HL-60/S4 treated with phorbol 12-myristate 13-acetate at 8.2 ng/mL for 4 days and 3 days (cell line): ENCODE results near the gene LRRC7.

Experiments
- in situ Hi-C: fragments of 300-500 bp; cut with MboI; formaldehyde crosslinking; loops from 2 replicates; pipeline ENCODE4 v1.15.0; 2022; ENCODE audit warnings: low sequenced_read_pairs

LRRC7 gene

GRCh38 chr1:69755647-69756046 is 187.9 kb downstream of the LRRC7 start:
- in situ Hi-C loops: no loop called here

- in situ Hi-C loops: no loop called here
Observed at GRCh38 chr1:69765951-69766350, 198.2 kb downstream of the LRRC7 start.

- in situ Hi-C loops: no loop called here
Observed at GRCh38 chr1:69766431-69767180, 198.9 kb downstream of the LRRC7 start.

- in situ Hi-C loops: no loop called here
Observed at GRCh38 chr1:69776555-69776954, 208.8 kb downstream of the LRRC7 start.

GRCh38 chr1:69777423-69777822 is 209.7 kb downstream of the LRRC7 start:
- in situ Hi-C loops: no loop called here

- in situ Hi-C loops: no loop called here
Observed at GRCh38 chr1:69777971-69778370, 210.2 kb downstream of the LRRC7 start.

GRCh38 chr1:69787151-69787550 is 219.4 kb downstream of the LRRC7 start:
- in situ Hi-C loops: no loop called here

GRCh38 chr1:69791311-69791710 is 223.6 kb downstream of the LRRC7 start:
- in situ Hi-C loops: no loop called here

- in situ Hi-C loops: no loop called here
Observed at GRCh38 chr1:69794831-69795230, 227.1 kb downstream of the LRRC7 start.

GRCh38 chr1:69814926-69815325 is 247.2 kb downstream of the LRRC7 start:
- in situ Hi-C loops: no loop called here

- in situ Hi-C loops: no loop called here
Observed at GRCh38 chr1:69824932-69825331, 257.2 kb downstream of the LRRC7 start.

- in situ Hi-C loops: no loop called here
Observed at GRCh38 chr1:69827732-69828131, 260.0 kb downstream of the LRRC7 start.

- in situ Hi-C loops: no loop called here
Observed at GRCh38 chr1:69833536-69833935, 265.8 kb downstream of the LRRC7 start.

- in situ Hi-C loops: no loop called here
Observed at GRCh38 chr1:69834336-69834735, 266.6 kb downstream of the LRRC7 start.

GRCh38 chr1:69835955-69836354 is 268.2 kb downstream of the LRRC7 start:
- in situ Hi-C loops: no loop called here

GRCh38 chr1:69836971-69837636 is 269.4 kb downstream of the LRRC7 start:
- in situ Hi-C loops: no loop called here

GRCh38 chr1:69842326-69842725 is 274.6 kb downstream of the LRRC7 start:
- in situ Hi-C loops: no loop called here

- in situ Hi-C loops: no loop called here
Observed at GRCh38 chr1:69845655-69846054, 277.9 kb downstream of the LRRC7 start.

- in situ Hi-C loops: no loop called here
Observed at GRCh38 chr1:69846267-69846666, 278.5 kb downstream of the LRRC7 start.

- in situ Hi-C loops: no loop called here
Observed at GRCh38 chr1:69847670-69848069, 279.9 kb downstream of the LRRC7 start.

GRCh38 chr1:69852151-69852550 is 284.4 kb downstream of the LRRC7 start:
- in situ Hi-C loops: no loop called here

GRCh38 chr1:69852706-69853105 is 285.0 kb downstream of the LRRC7 start:
- in situ Hi-C loops: no loop called here

GRCh38 chr1:69858534-69858933 is 290.8 kb downstream of the LRRC7 start:
- in situ Hi-C loops: no loop called here
